ENCODE data around the gene ITGAV.

ITGAV gene

DNA sequence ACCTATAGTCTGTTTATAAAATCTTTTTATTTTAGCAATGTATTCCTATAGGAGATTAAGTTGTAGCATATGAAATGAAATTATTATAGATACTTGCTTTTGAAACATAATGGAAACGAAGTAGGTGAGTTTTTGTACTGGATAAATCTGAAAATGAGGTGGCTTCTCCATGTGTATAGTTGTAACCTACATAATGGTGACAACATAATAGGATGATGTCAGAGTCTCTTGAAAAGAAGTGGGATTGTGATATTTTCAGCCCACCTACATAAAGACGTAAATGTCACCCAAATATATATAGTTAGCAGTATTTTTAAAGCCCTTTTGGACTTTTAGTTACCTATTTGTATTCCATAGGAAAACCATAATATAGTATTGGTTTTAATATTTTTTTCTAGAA is 138.8 kb downstream of the ITGAV start:
- Histone ChIP-seq H3K36me3 (ENCODE audit: control insufficient read depth in 2 of 2, insufficient read depth in 1 of 2, low read length in 2 of 2) (no peaks in the 10 kb centered on the region), H3K4me3 (ENCODE audit: low read depth, low read length) (no peak overlapping the region), H3K4me1 (ENCODE audit: control insufficient read depth, insufficient read depth, low read length) (no peaks in the 10 kb centered on the region), H3K9me3 (ENCODE audit: control insufficient read depth, insufficient read depth, low read depth, low read length) (no peaks in the 10 kb centered on the region), H3K27ac (ENCODE audit: extremely low read depth, low read depth, low read length) (no peak overlapping the region)
- CTCF ChIA-PET = interaction anchor here (0.6 to 1.0 kb wide), 3 partner anchors 13 to 235 kb away, joined by 4 to 9 read pairs (median 8); no protein-coding TSS in a partner anchor
- POLR2A ChIA-PET = interaction anchor here (0.7 kb wide), 1 partner anchor 242 kb away, joined by 4 read pairs; the partner anchor contains the start of gene ZC3H15
- TF ChIP-seq, protein P1, sequence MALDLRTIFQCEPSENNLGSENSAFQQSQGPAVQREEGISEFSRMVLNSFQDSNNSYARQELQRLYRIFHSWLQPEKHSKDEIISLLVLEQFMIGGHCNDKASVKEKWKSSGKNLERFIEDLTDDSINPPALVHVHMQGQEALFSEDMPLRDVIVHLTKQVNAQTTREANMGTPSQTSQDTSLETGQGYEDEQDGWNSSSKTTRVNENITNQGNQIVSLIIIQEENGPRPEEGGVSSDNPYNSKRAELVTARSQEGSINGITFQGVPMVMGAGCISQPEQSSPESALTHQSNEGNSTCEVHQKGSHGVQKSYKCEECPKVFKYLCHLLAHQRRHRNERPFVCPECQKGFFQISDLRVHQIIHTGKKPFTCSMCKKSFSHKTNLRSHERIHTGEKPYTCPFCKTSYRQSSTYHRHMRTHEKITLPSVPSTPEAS (tag by site-specific recombination; IDR thresholded peaks at IDR 0.05) = no peak
- TF ChIP-seq, protein P2, sequence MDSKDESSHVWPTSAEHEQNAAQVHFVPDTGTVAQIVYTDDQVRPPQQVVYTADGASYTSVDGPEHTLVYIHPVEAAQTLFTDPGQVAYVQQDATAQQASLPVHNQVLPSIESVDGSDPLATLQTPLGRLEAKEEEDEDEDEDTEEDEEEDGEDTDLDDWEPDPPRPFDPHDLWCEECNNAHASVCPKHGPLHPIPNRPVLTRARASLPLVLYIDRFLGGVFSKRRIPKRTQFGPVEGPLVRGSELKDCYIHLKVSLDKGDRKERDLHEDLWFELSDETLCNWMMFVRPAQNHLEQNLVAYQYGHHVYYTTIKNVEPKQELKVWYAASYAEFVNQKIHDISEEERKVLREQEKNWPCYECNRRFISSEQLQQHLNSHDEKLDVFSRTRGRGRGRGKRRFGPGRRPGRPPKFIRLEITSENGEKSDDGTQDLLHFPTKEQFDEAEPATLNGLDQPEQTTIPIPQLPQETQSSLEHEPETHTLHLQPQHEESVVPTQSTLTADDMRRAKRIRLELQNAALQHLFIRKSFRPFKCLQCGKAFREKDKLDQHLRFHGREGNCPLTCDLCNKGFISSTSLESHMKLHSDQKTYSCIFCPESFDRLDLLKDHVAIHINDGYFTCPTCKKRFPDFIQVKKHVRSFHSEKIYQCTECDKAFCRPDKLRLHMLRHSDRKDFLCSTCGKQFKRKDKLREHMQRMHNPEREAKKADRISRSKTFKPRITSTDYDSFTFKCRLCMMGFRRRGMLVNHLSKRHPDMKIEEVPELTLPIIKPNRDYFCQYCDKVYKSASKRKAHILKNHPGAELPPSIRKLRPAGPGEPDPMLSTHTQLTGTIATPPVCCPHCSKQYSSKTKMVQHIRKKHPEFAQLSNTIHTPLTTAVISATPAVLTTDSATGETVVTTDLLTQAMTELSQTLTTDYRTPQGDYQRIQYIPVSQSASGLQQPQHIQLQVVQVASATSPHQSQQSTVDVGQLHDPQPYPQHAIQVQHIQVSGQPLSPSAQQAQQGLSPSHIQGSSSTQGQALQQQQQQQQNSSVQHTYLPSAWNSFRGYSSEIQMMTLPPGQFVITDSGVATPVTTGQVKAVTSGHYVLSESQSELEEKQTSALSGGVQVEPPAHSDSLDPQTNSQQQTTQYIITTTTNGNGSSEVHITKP (tag by site-specific recombination; IDR thresholded peaks at IDR 0.05) = no peak
- no peak for TF ChIP-seq ZNF23 (tag by site-specific recombination; IDR thresholded peaks at IDR 0.05; ENCODE audit: borderline replicate concordance)
- no peak for TF ChIP-seq ZNF223 (tag by site-specific recombination; IDR thresholded peaks at IDR 0.05)
- no peak for TF ChIP-seq ZBTB1 (tag by site-specific recombination; IDR thresholded peaks at IDR 0.05)

Measured in HEK293 (cell line).